Esophagus muscularis mucosa (tissue), 4 donors: Measurements from ENCODE around the gene METAP1D. TPM values are rescaled to one million over a fixed set of nuclear protein-coding genes. Genes with fewer than 3 reads are reported as not detected.

Experiments
- DNase-seq: peaks from one replicate; pipeline ENCODE4 v3.0.0-alpha.2; 2017; ENCODE audit errors: extremely low spot score
- H3K27ac ChIP-seq, 4 donors: fragments of 200-600 bp; sonication (generic); replicated peaks in 1 of 4; 1 replicate in 3 of 4; 2 replicates in 1 of 4; pipeline ENCODE4 v1.5.1; 2016 to 2019; ENCODE audit warnings: mild to moderate bottlenecking in 1 of 4
- H3K27me3 ChIP-seq, 4 donors: fragments of 200-600 bp; sonication (generic); one replicate each; pipeline versions ENCODE4 v1.5.1 to v1.6.0; 2016 to 2019
- H3K36me3 ChIP-seq, 4 donors: fragments of 200-600 bp; sonication (generic); one replicate each; pipeline ENCODE4 v1.5.1; 2016 to 2019
- H3K4me1 ChIP-seq, 4 donors: fragments of 200-600 bp; sonication (generic); one replicate each; pipeline ENCODE4 v1.5.1; 2016 to 2019
- H3K4me3 ChIP-seq, 4 donors: fragments of 200-600 bp; sonication (generic); 1 replicate in 2 of 4; 2 replicates in 2 of 4; pipeline ENCODE4 v1.5.1; 2016 to 2019; ENCODE audit warnings: mild to moderate bottlenecking in 4 of 4, moderate library complexity in 1 of 4
- H3K9me3 ChIP-seq, 4 donors: fragments of 200-600 bp; sonication (generic); 1 replicate in 3 of 4; 2 replicates in 1 of 4; pipeline ENCODE4 v1.5.1; 2016 to 2019
- EP300 ChIP-seq: sonication (generic); formaldehyde crosslinking; IDR thresholded peaks from one replicate; pipeline ENCODE4 v1.6.1; 2017; ENCODE audit warnings: antibody characterized with exemption
- POLR2A ChIP-seq: fragments of 450-650 bp; IDR thresholded peaks from one replicate; pipeline ENCODE4 v1.6.1; 2017; ENCODE audit warnings: antibody characterized with exemption, moderate library complexity, mild to moderate bottlenecking, low read depth
- POLR2AphosphoS5 ChIP-seq, 2 donors: sonication (generic); formaldehyde crosslinking; IDR thresholded peaks; one replicate each; pipeline ENCODE4 v1.6.1; 2017; ENCODE audit warnings: antibody characterized with exemption in 2 of 2
- WGBS: methylation state at CpG from one replicate; pipeline ENCODE4 v1.1.5; 2018; 5-methylcytosine and 5-hydroxymethylcytosine counted together
- intact Hi-C: fragments of 100-400 bp; cut with DNase I; formaldehyde crosslinking; loops from one replicate; pipeline ENCODE4 v1.15.1; 2023
- total RNA-seq, 4 donors: library from RNA; depleted of rRNA; stranded (reverse); fragments of >200 nt; gene quantifications; one replicate each; pipeline versions ENCODE4 v1.1.0 to v1.2.1, GENCODE V29; 2016
- TF ChIP-seq, protein P1 (sequence below), 3 experiments: fragments of 200-600 bp in 2 of 3; fragments of 450-650 bp in 1 of 3; sonication (generic) in 2 of 3; IDR thresholded peaks; one replicate each; pipeline ENCODE4 v1.5.1; 2017 to 2019; ENCODE audit warnings: antibody characterized with exemption in 3 of 3, mild to moderate bottlenecking in 2 of 3, moderate library complexity in 1 of 3

Gene METAP1D
- total RNA-seq, 4 donors from 2014 or later: 3.1 to 6.6 (median 4.1) TPM

GRCh38 chr2:172070936-172071335 lies 71.2 kb downstream of the METAP1D start:
- no peaks in the 10 kb centered on the region for H3K4me1 ChIP-seq
- WGBS: 100% methylated on average over 1 of the region's 1 CpG
- no peaks in the 10 kb centered on the region for H3K36me3 ChIP-seq
- no peak overlapping the region for H3K4me3 ChIP-seq
- no peak overlapping the region for H3K27ac ChIP-seq
- DNase-seq: no peak
- TF ChIP-seq, protein P1, sequence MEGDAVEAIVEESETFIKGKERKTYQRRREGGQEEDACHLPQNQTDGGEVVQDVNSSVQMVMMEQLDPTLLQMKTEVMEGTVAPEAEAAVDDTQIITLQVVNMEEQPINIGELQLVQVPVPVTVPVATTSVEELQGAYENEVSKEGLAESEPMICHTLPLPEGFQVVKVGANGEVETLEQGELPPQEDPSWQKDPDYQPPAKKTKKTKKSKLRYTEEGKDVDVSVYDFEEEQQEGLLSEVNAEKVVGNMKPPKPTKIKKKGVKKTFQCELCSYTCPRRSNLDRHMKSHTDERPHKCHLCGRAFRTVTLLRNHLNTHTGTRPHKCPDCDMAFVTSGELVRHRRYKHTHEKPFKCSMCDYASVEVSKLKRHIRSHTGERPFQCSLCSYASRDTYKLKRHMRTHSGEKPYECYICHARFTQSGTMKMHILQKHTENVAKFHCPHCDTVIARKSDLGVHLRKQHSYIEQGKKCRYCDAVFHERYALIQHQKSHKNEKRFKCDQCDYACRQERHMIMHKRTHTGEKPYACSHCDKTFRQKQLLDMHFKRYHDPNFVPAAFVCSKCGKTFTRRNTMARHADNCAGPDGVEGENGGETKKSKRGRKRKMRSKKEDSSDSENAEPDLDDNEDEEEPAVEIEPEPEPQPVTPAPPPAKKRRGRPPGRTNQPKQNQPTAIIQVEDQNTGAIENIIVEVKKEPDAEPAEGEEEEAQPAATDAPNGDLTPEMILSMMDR (IDR thresholded peaks at IDR 0.05): no peak
- no peak for TF ChIP-seq POLR2AphosphoS5 (IDR thresholded peaks at IDR 0.05)
- no peak for TF ChIP-seq EP300
- no peak for TF ChIP-seq POLR2A
- no peaks in the 10 kb centered on the region for H3K9me3 ChIP-seq
- intact Hi-C loops: no loop called here
- no peaks in the 10 kb centered on the region for H3K27me3 ChIP-seq

DNA sequence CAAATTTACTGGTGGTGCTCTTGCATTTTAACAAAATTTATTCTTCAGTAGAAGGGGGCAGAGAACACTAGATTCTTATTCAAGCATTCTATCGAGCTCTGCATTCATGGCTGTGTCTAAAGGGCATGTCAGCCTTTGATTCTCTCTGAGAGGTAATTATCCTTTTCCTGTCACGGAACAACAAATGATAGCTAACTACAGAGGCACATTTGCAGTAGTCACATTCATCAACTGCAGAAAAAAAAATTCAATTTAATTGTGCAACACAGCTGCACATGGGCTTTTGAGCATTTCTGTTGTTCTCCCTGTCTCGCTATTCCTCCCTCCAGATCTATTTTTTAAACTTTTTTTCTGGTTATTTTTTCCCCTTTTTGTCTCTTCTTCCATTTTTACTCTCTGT lies 72.5 kb downstream of the METAP1D start:
- 88% methylated on average over 3 of the region's 3 CpGs for WGBS
- Histone ChIP-seq H3K4me3 (no peak overlapping the region), H3K27me3 (no peaks in the 10 kb centered on the region), H3K27ac (no peak overlapping the region), H3K36me3 (no peaks in the 10 kb centered on the region), H3K9me3 (no peaks in the 10 kb centered on the region), H3K4me1 (no peaks in the 10 kb centered on the region)
- no peak for DNase-seq
- TF ChIP-seq POLR2AphosphoS5 (IDR thresholded peaks at IDR 0.05) (no peak), POLR2A (no peak), EP300 (no peak)
- TF ChIP-seq, protein P1 (IDR thresholded peaks at IDR 0.05): no peak
- intact Hi-C loops: no loop called here

- no peaks in the 10 kb centered on the region for H3K9me3 ChIP-seq
- DNase-seq: no peak
- no peak for TF ChIP-seq EP300
- no peak for TF ChIP-seq POLR2AphosphoS5 (IDR thresholded peaks at IDR 0.05)
- TF ChIP-seq POLR2A: no peak
- TF ChIP-seq, protein P1 (IDR thresholded peaks at IDR 0.05): no peak
- intact Hi-C loops: no loop called here
- no peaks in the 10 kb centered on the region for H3K4me1 ChIP-seq
- H3K4me3 ChIP-seq: no peak overlapping the region
- WGBS: 91% methylated on average over 2 of the region's 2 CpGs
- H3K27me3 ChIP-seq: no peaks in the 10 kb centered on the region
- H3K36me3 ChIP-seq: no peaks in the 10 kb centered on the region
- no peak overlapping the region for H3K27ac ChIP-seq
Observed at GRCh38 chr2:172072706-172073105, 73.0 kb downstream of the METAP1D start.

DNA sequence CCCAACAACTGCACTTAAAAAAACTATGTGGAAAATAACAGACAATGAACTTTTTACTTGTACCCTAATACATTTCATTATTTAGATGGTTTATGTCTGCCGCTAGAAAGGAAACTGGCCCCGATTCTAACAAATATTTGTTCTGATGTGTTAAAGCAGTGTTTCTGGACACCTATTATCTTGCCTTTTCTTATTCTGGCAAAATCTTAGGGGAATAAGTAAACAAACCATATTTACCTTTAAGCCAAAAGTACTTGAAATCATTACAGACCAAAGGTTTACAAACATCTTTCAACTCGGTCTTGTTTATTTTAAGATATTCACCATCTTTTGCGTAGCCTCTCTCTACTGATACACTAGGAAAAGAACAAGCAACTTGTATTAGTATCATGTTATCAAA lies 73.8 kb downstream of the METAP1D start:
- intact Hi-C loops: no loop called here
- no peaks in the 10 kb centered on the region for H3K27me3 ChIP-seq
- no peaks in the 10 kb centered on the region for H3K4me1 ChIP-seq
- TF ChIP-seq POLR2A (no peak), POLR2AphosphoS5 (IDR thresholded peaks at IDR 0.05) (no peak), EP300 (no peak)
- TF ChIP-seq, protein P1 (IDR thresholded peaks at IDR 0.05): no peak
- WGBS: 96% methylated on average over 4 of the region's 4 CpGs
- H3K36me3 ChIP-seq: no peaks in the 10 kb centered on the region
- no peaks in the 10 kb centered on the region for H3K9me3 ChIP-seq
- no peak for DNase-seq
- no peak overlapping the region for H3K4me3 ChIP-seq
- H3K27ac ChIP-seq: no peak overlapping the region

DNA sequence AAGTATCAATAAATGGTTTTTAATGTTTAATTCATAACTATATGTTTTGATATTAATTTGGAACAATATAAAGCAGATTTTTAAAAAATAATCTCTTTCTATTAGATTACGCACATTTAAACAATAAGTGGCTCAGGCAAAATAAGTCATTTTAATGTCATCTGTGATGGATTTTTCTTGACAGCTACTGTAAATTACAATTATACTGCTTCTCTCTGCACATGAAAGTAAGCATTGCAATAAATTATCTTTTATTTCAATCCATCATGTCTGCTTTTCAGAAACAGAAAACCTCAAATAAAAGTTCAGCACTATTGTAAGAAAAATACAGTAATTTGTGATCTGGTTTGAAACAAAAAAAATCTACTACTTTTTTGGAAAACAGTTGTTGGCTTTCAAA lies 74.5 kb downstream of the METAP1D start:
- H3K27me3 ChIP-seq: no peaks in the 10 kb centered on the region
- H3K9me3 ChIP-seq: no peaks in the 10 kb centered on the region
- 98% methylated on average over 1 of the region's 1 CpG for WGBS
- DNase-seq: no peak
- intact Hi-C loops: no loop called here
- no peak for TF ChIP-seq POLR2AphosphoS5 (IDR thresholded peaks at IDR 0.05)
- no peaks in the 10 kb centered on the region for H3K4me1 ChIP-seq
- H3K4me3 ChIP-seq: no peak overlapping the region
- no peak overlapping the region for H3K27ac ChIP-seq
- no peaks in the 10 kb centered on the region for H3K36me3 ChIP-seq
